ENCODE data around the gene DCLK1.

The DCLK1 gene

DNA sequence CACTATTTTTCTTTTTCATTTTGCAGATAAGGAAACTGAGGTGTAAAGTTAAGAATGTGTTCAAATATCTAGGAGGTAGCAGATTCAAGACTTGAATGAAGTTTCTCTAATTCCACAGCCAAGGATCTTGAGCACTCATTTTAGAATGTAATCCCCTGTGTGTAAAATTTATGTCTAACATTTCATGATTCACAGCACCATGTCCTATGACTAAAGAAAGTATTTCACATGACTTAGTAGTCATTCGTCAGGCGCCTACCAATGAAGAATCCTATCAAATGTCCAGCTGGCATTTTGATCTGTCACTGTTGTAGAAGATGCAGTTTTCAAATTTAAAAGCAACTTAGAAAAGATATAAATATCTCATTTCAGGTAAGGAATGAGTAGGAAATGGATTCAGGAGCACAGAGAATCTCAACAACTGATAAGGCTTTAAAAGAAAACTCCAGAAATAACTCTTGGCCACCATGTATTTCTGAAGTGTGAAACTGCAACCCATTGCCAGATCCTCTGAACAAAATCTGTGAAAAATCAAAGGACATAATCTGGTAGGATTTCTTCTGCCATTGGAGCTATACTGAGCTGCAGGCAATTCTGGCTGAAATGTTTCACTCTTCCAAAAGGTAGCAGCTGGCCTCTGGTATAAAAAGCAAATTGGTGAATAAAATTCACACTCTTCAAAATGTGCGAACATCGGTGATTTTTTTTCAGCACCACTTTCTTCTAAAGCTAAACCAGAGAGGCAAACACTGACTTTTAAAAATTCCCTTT is 92.2 kb downstream of the DCLK1 start:
- DNase-seq (ENCODE audit: low read depth in 2 of 2): no peak

DNA sequence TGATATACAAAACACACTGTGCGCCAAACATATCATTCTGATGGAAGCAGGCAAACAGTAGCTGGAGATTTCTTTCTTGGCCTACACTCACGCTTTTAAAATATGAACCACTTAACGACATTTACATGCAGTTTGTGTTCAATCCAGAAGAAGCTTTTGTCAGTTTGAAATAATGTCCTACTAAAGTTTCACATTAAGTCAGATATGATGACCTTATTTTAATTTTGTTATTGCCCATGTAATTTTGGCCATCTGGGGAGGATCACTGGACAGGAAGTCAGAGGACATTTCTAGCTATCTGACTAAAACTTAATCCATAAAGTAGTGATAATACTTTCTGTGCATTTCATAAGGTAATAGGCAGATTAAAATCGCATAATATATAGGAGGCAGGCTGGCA is 98.1 kb downstream of the DCLK1 start:
- DNase-seq (ENCODE audit: low read depth in 2 of 2): no peak

DNA sequence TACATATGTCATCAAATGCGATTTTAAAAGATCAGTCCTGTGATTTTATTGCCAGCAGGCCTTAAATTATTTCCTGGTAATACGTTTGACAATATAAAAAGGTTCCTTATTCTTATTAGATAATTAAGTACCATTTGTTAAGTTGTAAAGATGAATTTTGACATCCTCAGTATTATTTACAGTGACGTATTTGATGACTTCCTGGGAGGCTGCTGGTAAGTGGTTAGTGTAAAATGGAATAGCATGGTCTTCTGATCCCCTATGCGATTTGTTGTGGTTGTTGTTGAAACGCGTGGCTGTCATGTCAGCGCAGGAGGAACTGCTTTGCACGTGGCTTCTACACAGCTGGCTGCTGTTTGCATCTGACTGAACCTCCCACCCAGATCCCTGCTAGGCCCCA is 99.7 kb downstream of the DCLK1 start:
- no peak for DNase-seq (ENCODE audit: low read depth in 2 of 2)

DNA sequence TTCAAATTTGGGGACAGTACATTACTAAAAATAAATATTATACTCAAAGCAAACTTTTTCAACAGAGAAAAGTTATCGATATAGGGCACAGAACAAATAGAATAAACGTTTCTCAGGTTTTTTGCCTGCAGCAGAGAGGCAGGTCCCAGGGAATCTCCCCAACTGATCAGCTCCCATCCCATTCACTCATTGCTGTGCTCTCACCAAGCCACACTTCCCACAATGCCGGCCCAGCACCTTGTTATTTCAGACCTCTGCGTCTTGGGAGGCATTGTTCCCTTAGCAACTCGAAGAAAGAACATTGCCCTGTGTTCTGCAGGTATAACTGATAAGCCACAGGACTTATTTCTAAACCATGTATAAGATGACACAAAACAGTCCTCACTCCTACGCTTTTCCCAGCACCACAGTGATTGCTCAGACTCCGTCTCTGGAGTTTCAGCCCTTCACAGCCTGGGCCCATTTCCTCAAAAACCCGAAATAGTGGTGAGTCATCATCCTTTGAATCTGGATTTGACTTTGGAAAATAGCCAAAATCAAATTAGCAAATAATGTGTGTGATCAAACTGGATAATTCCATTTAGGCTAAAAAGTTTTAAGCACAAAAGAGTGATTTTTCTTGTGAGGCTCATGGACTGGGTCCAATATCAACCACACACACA is 100.4 kb downstream of the DCLK1 start:
- no peak for DNase-seq (ENCODE audit: low read depth in 2 of 2)

DNA sequence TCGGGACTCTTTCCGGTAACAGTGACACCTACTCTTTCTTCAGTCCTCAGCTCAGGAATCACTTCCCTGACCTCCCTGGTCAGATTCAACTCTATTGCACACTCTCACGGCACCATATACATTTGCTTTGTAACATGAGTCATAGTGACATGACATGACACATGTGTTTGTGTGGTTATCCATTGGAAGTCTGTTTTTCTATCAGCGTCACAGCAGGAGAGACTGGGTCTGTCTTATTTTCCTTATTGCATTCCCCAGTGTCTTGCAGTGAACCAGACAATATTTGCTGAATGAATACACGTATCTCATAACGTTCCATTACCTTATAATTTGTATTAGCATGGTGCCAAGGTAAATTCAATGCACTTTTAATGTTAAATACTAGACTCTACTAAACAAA is 102.0 kb downstream of the DCLK1 start:
- no peak for DNase-seq (ENCODE audit: low read depth in 2 of 2)

DNA sequence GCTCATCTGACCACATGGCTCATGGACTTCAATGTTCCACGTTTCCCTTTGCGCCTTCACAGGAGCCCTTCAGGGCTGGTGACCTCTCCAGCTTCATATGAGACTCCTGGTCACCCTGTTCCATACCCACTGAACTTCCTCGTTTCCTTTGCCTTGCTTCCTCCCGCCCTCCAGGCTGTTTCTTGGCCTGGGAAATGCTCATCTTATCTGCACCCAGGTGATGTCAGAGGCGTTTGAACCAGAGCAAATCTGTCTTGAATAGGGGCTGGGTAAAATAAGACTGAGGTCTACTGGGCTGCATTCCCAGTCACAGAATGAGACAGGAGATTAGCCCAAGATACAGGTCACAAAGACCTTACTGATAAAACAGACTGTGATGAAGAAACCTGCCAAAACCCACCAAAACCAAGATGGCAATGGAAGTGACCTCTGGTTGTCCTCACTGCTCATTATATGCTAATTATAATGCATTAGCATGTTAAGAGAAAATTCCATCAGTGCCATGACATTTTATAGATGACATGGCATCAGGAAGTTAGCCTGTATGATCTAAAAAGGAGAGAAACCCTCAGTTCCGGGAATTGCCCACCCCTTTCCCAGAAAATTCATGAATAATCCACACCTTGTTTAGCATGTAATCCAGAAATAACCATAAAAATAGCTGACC is 102.7 kb downstream of the DCLK1 start:
- no peak for DNase-seq (ENCODE audit: low read depth in 2 of 2)

DNA sequence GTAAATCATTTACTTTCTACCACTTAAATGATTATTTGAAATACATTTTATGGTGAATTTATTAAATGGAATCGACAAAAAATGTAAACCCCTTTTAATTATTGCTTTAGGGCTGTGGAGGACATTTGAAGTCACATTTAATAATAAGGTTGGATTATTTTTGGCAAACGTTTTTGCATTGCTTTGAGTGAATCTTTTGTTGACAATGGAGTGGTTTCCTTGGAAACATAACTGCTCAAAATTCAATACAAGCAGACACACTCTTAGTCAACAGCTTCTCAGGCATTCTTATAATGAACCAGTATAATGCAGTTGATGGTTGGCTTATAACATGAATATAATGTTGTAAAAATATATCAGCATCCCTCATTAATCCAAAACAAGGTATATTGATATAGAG is 104.7 kb downstream of the DCLK1 start:
- no peak for DNase-seq (ENCODE audit: low read depth in 2 of 2)

DNA sequence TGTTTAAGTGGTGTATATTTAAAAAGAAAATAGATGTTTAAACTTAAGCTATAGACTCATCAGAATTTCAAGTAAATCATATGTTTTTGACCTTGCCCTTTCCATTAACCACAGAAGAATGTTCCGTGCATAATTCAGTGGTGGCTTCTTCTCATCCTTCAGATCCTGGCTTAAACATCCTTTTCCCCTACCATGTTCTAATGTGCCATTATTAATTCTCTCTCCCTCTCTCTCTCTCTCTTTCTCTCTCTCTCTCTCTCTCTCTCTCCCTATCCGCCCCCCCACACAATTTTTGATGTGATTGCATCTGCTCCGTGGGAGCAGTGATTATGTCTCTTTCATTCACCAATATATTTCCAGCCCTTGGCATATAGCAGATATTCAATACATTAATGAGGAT is 116.4 kb downstream of the DCLK1 start:
- no peak for DNase-seq (ENCODE audit: low read depth in 2 of 2)

DNA sequence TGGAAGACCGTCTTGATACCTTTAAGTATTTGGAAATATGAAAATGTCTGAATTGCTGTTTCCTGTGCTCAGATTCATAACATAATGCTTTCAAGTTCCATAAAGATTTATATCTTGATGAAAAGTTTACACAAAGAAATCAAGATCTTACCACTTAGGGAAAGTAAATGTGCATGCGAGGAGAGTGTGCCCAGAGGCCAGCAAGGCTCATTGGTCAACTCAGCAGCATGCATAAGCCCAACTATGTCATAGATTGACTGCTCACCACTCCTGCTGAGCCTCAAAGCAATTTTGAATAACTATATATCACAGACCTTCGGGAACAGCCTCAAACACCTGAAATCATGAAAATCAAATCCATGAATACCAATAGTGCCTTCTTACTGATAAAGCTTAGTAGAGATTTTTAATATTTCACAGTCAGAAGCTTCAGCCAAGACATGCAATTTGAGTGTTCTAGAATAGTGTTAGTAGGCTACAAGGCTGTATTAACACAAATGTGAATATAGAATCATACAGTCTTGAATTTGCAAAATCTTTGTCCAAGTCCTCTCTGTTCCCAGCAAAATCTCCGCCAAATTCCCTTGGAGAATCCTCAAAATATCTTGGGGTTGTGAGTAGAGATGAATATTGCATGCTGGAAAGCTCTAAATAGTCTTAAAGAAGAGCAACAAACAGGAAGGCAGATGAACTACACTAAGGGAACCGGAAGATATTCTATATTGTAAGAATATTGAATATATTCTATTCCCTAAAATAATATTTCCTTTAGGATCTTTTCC is 124.1 kb downstream of the DCLK1 start:
- no peak for DNase-seq (ENCODE audit: low read depth in 2 of 2)

DNA sequence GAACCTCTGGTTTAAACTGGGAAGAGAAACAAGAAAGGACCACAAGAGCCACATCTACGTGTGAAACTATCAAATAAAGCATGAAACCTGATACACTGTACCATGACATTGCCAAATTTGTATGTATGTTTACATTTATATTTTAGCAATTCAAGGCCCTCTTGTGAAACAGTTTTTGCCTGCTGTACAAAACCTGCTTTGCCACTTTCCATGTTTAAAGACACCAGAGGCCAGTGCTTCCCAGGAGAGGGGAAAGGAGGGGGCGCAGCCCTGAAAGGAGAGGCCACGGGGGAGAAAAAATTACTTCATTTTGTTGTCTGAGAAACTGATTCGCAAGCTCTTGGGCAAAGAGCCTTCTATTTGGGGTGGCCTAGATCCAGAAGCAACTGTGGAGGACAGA is 124.8 kb downstream of the DCLK1 start:
- DNase-seq (ENCODE audit: low read depth in 2 of 2): no peak

DNA sequence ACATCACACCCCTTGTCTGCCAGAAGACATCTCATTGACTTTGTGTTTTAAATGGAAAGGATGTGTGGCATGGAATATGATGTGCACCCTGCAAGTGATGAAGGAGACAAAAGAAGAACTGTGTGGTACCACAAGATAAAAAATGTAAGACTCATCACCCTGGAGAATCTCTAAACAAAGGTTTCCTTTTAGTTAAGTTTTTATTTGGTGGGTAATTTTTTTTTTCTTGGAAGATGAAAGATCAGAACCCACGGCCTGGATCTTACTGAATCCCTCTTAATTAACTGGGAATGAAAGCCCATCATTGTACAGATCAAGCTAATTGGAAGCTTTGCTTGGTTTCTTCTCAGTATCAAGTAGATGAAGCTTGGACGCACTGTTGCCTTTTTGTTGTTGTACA is 129.6 kb downstream of the DCLK1 start:
- no peak for DNase-seq (ENCODE audit: low read depth in 2 of 2)

DNA sequence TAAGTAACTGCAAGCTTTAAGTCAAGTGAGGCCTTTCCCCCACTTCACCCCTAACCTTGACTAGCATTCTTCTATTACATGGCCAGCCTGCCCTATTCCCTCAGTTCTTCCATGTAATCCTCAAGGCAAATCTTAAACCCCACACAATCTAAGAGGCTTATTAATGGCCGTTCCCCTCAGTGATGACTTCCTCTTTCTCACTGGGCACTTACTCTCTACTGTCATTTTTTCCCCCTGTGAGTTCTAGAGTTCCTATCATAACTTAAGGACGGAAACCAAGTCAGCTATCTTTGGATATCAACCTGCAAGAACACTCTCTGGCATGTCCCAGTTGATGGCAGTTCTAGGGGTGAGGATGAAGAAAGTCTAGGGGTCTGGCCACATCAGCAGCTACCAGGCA is 131.2 kb downstream of the DCLK1 start:
- DNase-seq (ENCODE audit: low read depth in 2 of 2): no peak

DNA sequence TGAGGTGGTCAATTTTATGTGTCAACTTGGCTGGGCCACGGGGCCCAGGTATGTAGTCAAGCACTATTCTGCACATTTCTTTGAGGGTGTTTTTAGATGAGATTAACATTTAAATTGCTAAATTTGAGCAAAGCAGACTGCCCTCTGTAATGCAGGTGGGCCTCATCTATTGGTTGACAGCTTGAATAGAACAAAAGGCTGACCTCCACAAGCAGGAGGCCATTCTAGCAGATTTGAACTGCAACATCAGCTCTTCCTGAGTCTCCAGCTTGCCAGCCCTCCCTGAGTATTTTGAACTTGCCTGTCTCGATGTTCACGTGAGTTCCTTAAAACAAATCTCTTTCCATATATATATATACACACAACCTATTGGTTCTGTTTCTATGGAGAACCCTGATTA is 134.8 kb downstream of the DCLK1 start:
- DNase-seq (ENCODE audit: low read depth in 2 of 2): no peak

DNA sequence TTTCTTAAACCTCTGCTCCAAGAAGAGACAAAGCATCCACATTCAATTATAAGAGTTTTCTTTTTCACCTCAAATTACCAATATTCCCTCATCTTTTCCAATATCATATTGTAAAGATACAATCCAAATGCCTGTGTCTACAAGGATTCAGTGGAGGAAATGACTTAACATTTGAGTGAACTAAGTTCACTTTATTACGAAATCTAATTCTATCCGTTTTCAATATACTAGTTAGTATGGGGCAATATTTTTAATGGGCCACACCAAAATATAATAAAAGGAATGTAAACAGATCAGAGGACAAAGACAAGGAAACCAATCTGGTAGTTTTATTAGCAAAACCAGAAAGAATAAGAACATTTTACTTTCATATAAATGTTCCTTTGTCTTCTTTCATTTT is 136.0 kb downstream of the DCLK1 start:
- DNase-seq (ENCODE audit: low read depth in 2 of 2): no peak

DNA sequence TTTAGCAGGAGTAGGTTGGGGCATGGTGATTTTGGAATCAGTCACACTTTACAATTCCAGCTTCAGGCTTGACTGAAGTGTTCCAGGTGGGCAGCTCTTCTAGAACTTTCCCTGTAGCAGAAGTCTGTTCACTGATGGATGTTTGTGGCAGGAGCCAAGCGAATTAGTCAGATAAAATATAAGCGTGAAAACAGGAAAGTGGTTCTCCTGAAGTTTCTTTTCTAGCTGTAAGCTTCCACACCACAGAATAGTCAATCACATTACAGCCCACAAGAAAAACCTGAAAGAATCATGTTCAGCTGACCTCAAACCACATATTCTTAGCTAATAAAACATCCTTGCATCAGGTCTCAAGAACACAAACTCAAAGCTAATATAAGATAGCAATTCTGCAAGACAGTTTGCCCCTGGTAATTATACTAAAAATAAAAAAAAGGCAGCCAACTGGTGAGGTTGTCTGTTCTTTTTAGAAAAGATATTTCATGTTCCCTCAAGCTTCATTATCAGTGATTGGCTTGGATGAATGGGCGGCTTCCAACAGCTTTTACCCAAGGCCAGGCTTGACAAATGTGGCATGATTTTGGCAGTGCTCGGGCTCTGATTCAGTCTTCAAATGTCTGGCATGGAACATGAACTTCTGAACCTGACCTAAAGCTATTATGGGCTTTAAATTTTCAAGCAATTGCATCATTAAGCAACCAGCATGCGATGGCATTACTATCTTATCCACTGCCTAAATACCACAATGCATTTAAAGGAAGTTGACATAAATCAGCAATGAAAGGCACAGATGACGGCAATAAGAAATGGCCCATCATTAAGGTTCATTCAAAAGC is 136.8 kb downstream of the DCLK1 start:
- no peak for DNase-seq (ENCODE audit: low read depth in 2 of 2)

DNA sequence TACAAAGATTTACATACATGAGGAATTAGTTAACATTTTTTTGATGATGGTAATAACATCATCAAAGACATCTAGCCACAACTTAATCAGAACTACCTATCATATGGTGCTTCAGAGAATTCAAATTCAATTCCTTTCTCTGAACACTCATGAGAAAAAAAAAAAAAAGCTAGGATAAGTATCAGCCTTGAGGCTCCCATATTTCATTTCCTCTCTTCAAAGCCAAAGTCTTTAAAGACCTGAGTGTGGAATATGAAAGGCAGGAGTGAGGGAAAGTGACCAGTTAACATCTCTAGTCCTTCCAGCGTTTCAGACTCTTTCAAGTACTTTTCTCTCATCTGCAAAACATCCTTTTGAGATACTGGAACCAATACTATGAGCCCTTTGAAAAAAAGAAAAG is 137.5 kb downstream of the DCLK1 start:
- no peak for DNase-seq (ENCODE audit: low read depth in 2 of 2)

DNA sequence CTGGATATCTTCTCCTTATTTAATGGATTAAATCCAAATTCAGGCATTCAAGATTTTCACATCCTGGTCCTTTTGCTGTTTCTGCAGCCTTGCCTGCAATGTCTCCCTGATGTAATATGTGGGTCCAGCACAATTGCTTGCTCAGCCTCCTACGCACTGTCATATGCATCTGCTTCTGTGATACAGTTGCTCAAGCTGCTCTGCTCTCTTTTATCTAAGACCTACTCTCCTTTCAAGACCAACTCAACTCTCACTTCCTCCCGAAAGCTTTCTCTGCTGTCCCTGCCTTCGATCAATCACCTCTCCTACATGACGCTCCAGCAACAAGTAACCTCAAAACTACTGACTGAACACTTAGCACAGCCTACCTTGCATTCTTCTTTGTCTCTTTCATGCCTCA is 138.2 kb downstream of the DCLK1 start:
- no peak for DNase-seq (ENCODE audit: low read depth in 2 of 2)

DNA sequence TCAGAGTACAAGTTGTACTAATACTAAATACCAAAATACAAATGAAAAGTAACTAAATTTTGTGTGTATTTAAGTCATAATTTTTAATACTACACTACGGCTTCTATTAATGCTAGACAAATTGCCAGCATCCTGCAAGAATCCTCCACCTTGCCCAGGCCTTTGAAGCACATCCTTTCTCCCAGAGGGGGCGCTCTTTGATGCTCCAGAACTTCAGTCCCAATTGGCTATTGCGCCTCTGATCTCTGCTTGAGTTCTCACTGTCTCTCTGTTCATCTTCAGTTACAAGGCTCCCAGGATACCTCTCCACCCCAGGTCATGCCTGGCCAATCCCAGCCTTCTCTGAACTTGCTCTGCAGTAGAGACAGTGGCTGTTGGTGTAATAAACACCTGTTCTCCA is 141.0 kb downstream of the DCLK1 start:
- DNase-seq (ENCODE audit: low read depth in 2 of 2): no peak

DNA sequence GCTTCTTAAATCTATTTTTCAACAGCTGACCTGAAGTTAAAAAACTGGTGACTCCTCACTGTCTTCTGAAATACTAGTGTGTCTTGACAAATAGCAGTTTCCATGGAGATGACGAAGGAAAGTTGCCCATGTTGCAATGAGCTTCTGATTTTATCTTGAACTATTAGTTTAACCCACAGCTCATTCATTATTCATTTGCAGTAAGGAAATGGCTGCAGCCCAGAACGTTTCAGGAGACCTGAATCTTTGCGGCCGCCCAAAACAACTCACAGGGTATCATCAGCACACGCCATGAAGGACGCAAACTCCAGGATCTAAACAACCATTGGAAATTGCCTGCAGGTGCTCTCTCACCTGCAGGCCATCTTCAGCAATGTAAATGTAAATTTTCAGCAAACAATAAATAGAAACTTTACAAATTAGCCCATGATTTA is 142.5 kb downstream of the DCLK1 start:
- no peak for DNase-seq (ENCODE audit: low read depth in 2 of 2)

DNA sequence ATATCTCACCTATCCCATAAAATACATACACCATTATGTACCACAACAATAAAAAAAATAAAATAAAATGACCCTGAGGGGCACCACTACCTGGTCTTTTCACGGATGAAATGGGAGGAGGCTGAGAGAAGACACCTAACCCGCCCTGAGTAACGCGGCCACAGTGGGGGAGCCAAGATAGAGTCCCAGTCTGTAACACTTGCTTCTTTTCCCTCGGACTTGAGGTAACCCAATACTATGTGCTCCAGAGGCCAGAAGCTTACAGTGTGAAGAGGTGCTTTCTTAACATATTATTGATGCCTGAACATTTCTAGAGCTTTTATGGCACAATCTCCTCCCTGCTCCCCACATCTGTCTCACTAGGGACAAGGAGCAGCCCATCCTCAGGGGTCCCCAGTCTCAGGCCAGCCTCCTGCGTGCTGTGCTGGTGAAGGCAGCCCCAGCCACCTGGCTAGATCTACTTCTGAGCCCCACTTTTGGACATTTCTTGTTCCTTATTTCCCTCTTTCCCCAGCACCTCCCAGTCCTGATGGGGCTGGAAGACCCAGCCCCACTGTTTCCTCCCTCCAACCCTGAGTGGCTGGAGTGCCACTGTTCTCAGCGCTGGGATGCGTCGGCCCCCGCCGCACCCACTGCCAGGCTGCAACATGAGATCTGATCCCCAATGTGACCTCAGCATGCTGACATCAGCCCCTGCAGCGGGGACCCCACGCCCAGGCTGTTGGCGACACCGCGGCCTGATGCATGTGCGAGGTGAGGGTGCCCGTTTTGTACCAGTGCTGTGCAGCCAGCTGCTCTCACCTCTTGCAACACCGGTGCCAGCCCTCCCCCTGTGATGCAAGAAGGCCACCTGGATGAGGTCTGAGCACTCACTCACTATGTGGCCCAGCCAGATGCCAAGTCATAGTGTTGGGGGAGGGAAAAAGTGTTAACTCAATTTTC is 143.3 kb downstream of the DCLK1 start:
- DNase-seq (ENCODE audit: low read depth in 2 of 2): no peak
